ENCODE results near the gene ADH4. TPM values are rescaled to one million over a fixed set of nuclear protein-coding genes. Genes with fewer than 3 reads are reported as not detected.

Gene ADH4
- total RNA-seq, 2 experiments from 2014 or later = not detected

- ChIA-PET POLR2A (interaction anchor here (1.1 kb wide), 1 partner anchor 935 kb away, joined by 3 read pairs; the partner anchor contains the start of gene STPG2), CTCF (ENCODE audit: unreplicated experiment) (no interaction called here)
- peaks cover 97% of the 10 kb centered on the region for H3K36me3 ChIP-seq (ENCODE audit: insufficient read depth, low read length)
- H3K9me3 ChIP-seq (ENCODE audit: low read length) = no peaks in the 10 kb centered on the region
- H3K4me2 ChIP-seq (ENCODE audit: low read length) = no peak overlapping the region
- DNase-seq (ENCODE audit: low spot score) = no peak
- no TSS peak for BruUV-seq (replicated peaks)
- TF ChIP-seq CTCF (conservative IDR thresholded peaks at IDR 0.05; ENCODE audit: low read length) = no peak
- no peak for TF ChIP-seq EZH2phosphoT487 (IDR thresholded peaks at IDR 0.05; ENCODE audit: borderline replicate concordance, low read depth, low read length)
- no peak overlapping the region for H3K4me3 ChIP-seq (ENCODE audit: low read depth, low read length, poor library complexity, severe bottlenecking)
- no peaks in the 10 kb centered on the region for H3K4me1 ChIP-seq (ENCODE audit: insufficient read depth, low read length, poor library complexity, severe bottlenecking)
- no peaks in the 10 kb centered on the region for H3K9me2 ChIP-seq (ENCODE audit: insufficient read depth, low read length)
- no peak overlapping the region for H2AFZ ChIP-seq (ENCODE audit: low read length)
- no peak overlapping the region for H3K27ac ChIP-seq (ENCODE audit: low read depth, low read length, poor library complexity, severe bottlenecking)
- no peaks in the 10 kb centered on the region for H4K20me1 ChIP-seq (ENCODE audit: insufficient read depth, low read length)
- H3K79me2 ChIP-seq (ENCODE audit: insufficient read depth, low read depth, low read length) = no peaks in the 10 kb centered on the region
- intact Hi-C loops (cut with micrococcal nuclease; ENCODE audit: unreplicated experiment) = no loop called here
Measured at GRCh38 chr4:99078336-99078735, 65.8 kb downstream of the ADH4 start.

- H3K4me1 ChIP-seq (ENCODE audit: insufficient read depth, low read length, poor library complexity, severe bottlenecking) = no peaks in the 10 kb centered on the region
- H2AFZ ChIP-seq (ENCODE audit: low read length) = no peak overlapping the region
- intact Hi-C loops (cut with micrococcal nuclease; ENCODE audit: unreplicated experiment) = no loop called here
- H3K36me3 ChIP-seq (ENCODE audit: insufficient read depth, low read length) = peaks cover 96% of the 10 kb centered on the region
- H4K20me1 ChIP-seq (ENCODE audit: insufficient read depth, low read length) = no peaks in the 10 kb centered on the region
- POLR2A ChIA-PET = no interaction called here
- BruUV-seq (replicated peaks) = no TSS peak
- H3K9me2 ChIP-seq (ENCODE audit: insufficient read depth, low read length) = no peaks in the 10 kb centered on the region
- no peak overlapping the region for H3K4me3 ChIP-seq (ENCODE audit: low read depth, low read length, poor library complexity, severe bottlenecking)
- H3K9me3 ChIP-seq (ENCODE audit: low read length) = no peaks in the 10 kb centered on the region
- H3K79me2 ChIP-seq (ENCODE audit: insufficient read depth, low read depth, low read length) = no peaks in the 10 kb centered on the region
- CTCF ChIA-PET (ENCODE audit: unreplicated experiment) = no interaction called here
- H3K4me2 ChIP-seq (ENCODE audit: low read length) = no peak overlapping the region
- TF ChIP-seq CTCF (conservative IDR thresholded peaks at IDR 0.05; ENCODE audit: low read length) (no peak), EZH2phosphoT487 (IDR thresholded peaks at IDR 0.05; ENCODE audit: borderline replicate concordance, low read depth, low read length) (no peak)
- no peak for DNase-seq (ENCODE audit: low spot score)
- H3K27ac ChIP-seq (ENCODE audit: low read depth, low read length, poor library complexity, severe bottlenecking) = no peak overlapping the region
Measured at GRCh38 chr4:99077177-99077576, 66.9 kb downstream of the ADH4 start.

GRCh38 chr4:99076292-99076976, 67.7 kb downstream of the ADH4 start:
- TF ChIP-seq CTCF (conservative IDR thresholded peaks at IDR 0.05; ENCODE audit: low read length) (no peak), EZH2phosphoT487 (IDR thresholded peaks at IDR 0.05; ENCODE audit: borderline replicate concordance, low read depth, low read length) (no peak)
- intact Hi-C loops (cut with micrococcal nuclease; ENCODE audit: unreplicated experiment) = no loop called here
- Histone ChIP-seq H3K4me3 (ENCODE audit: low read depth, low read length, poor library complexity, severe bottlenecking) (no peak overlapping the region), H3K27ac (ENCODE audit: low read depth, low read length, poor library complexity, severe bottlenecking) (no peak overlapping the region), H3K9me2 (ENCODE audit: insufficient read depth, low read length) (no peaks in the 10 kb centered on the region), H3K4me1 (ENCODE audit: insufficient read depth, low read length, poor library complexity, severe bottlenecking) (no peaks in the 10 kb centered on the region), H3K9me3 (ENCODE audit: low read length) (no peaks in the 10 kb centered on the region), H4K20me1 (ENCODE audit: insufficient read depth, low read length) (no peaks in the 10 kb centered on the region), H3K4me2 (ENCODE audit: low read length) (no peak overlapping the region), H3K79me2 (ENCODE audit: insufficient read depth, low read depth, low read length) (no peaks in the 10 kb centered on the region), H3K36me3 (ENCODE audit: insufficient read depth, low read length) (peaks cover 96% of the 10 kb centered on the region), H2AFZ (ENCODE audit: low read length) (no peak overlapping the region)
- DNase-seq (ENCODE audit: low spot score) = no peak
- ChIA-PET POLR2A (no interaction called here), CTCF (ENCODE audit: unreplicated experiment) (no interaction called here)
- no TSS peak for BruUV-seq (replicated peaks)
